IPS-20b (cell line): Measurements from ENCODE around the gene SIGLEC8.
"Not testable (repeated sequence)": the region's sequence is repeated elsewhere in the genome, so short reads cannot be mapped to it uniquely, and the experiment has no call there.

Source experiments
- H3K27ac ChIP-seq: one replicate; pipeline ENCODE4 v1.5.1; 2013; ENCODE audit warnings: low read length
- H3K27me3 ChIP-seq: 2 replicates; pipeline ENCODE4 v1.6.1; 2013; ENCODE audit warnings: mild to moderate bottlenecking, low read length, inconsistent platforms; ENCODE audit not compliant: insufficient read depth
- H3K36me3 ChIP-seq: 2 replicates; pipeline ENCODE4 v1.6.1; 2013; ENCODE audit warnings: low read depth, mild to moderate bottlenecking, inconsistent platforms, low read length, moderate library complexity; ENCODE audit not compliant: insufficient read depth
- H3K4me1 ChIP-seq: 2 replicates; pipeline ENCODE4 v1.6.1; 2013; ENCODE audit warnings: mild to moderate bottlenecking, control low read depth, inconsistent platforms, low read length, moderate library complexity; ENCODE audit not compliant: insufficient read depth
- H3K4me3 ChIP-seq: 2 replicates; pipeline ENCODE4 v1.5.1; 2013; ENCODE audit warnings: mild to moderate bottlenecking, low read length, inconsistent platforms
- H3K9ac ChIP-seq: 2 replicates; pipeline ENCODE4 v1.6.1; 2013; ENCODE audit warnings: low read depth, mild to moderate bottlenecking, inconsistent platforms, low read length, moderate library complexity
- H3K9me3 ChIP-seq: 2 replicates; pipeline ENCODE4 v1.6.1; 2013; ENCODE audit warnings: mild to moderate bottlenecking, low read depth, low read length, inconsistent platforms; ENCODE audit not compliant: insufficient read depth

The SIGLEC8 gene

GRCh38 chr19:51439021-51439465 is 19.2 kb downstream of the SIGLEC8 start:
- Histone ChIP-seq H3K27me3 (peaks cover 4% of the 10 kb centered on the region), H3K27ac (no peak overlapping the region), H3K36me3 (no peaks in the 10 kb centered on the region), H3K4me1 (no peaks in the 10 kb centered on the region), H3K9me3 (no peaks in the 10 kb centered on the region), H3K9ac (no peak overlapping the region), H3K4me3 (no peak overlapping the region)

GRCh38 chr19:51434456-51434855 is 23.8 kb downstream of the SIGLEC8 start:
- Histone ChIP-seq H3K27me3 (peaks cover 4% of the 10 kb centered on the region), H3K9ac (no peak overlapping the region), H3K27ac (no peak overlapping the region), H3K9me3 (no peaks in the 10 kb centered on the region), H3K36me3 (no peaks in the 10 kb centered on the region), H3K4me3 (no peak overlapping the region), H3K4me1 (no peaks in the 10 kb centered on the region)

GRCh38 chr19:51433043-51433442 is 25.2 kb downstream of the SIGLEC8 start:
- Histone ChIP-seq H3K27me3 (peaks cover 4% of the 10 kb centered on the region), H3K9ac (no peak overlapping the region), H3K4me1 (no peaks in the 10 kb centered on the region), H3K27ac (no peak overlapping the region), H3K4me3 (no peak overlapping the region), H3K36me3 (no peaks in the 10 kb centered on the region), H3K9me3 (no peaks in the 10 kb centered on the region)

GRCh38 chr19:51431124-51431523 is 27.1 kb downstream of the SIGLEC8 start:
- H3K36me3 ChIP-seq, result no peaks in the 10 kb centered on the region
- H3K4me3 ChIP-seq, result no peak overlapping the region
- H3K4me1 ChIP-seq, result no peaks in the 10 kb centered on the region
- no peak overlapping the region for H3K9ac ChIP-seq
- no peak overlapping the region for H3K27ac ChIP-seq
- H3K27me3 ChIP-seq, result no peaks in the 10 kb centered on the region; the same call in 1 of the 2 replicates
- H3K9me3 ChIP-seq, result no peaks in the 10 kb centered on the region

DNA sequence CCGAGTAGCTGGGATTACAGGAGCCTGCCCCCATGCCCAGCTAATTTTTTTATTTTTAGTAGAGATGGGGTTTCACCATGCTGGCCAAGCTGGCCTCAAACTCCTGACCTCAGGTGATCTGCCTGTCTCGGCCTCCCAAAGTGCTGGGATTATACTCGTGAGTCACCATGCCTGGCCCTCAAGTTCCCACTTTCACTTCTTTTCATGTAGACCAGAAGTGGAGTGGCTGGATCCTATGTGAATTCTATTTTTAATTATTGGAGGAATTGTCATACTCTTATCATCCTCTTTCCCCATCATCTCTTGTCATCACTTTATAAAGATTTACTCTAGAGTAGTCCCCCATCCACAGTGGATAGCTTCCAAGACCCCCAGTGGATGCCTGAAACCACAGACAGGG is 28.0 kb downstream of the SIGLEC8 start:
- H3K9me3 ChIP-seq, result no peaks in the 10 kb centered on the region
- H3K27ac ChIP-seq, result no peak overlapping the region
- H3K27me3 ChIP-seq, result no peaks in the 10 kb centered on the region; the same call in 1 of the 2 replicates
- no peak overlapping the region for H3K4me3 ChIP-seq
- no peaks in the 10 kb centered on the region for H3K4me1 ChIP-seq
- H3K36me3 ChIP-seq, result no peaks in the 10 kb centered on the region
- H3K9ac ChIP-seq, result no peak overlapping the region

- H3K36me3 ChIP-seq, result no peaks in the 10 kb centered on the region
- H3K27ac ChIP-seq, result no peak overlapping the region
- no peaks in the 10 kb centered on the region for H3K4me1 ChIP-seq
- H3K4me3 ChIP-seq, result no peak overlapping the region
- H3K9ac ChIP-seq, result no peak overlapping the region
- H3K9me3 ChIP-seq, result no peaks in the 10 kb centered on the region
- H3K27me3 ChIP-seq, result no peaks in the 10 kb centered on the region; the same call in 1 of the 2 replicates
These were observed 31.1 kb downstream of the SIGLEC8 start for GRCh38 chr19:51427201-51427600.

DNA sequence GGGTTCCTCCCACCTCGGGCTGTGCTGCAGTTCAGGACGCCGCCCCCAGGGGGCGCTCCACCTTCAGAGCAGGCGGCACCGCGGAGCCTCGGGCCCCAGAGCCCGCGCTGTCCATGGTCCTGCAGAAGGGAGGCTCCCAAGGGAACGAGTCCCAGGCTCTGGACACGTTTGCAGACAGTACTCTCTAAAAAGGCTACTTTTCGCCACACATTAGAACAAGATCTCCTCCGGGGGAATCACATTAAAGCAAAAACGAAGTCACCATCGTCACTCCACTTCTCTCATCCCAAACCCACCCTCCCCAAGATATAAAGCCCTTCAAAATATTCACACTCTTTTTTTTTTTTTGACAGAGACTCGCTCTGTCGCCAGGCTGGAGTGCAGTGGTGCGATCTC is 36.2 kb downstream of the SIGLEC8 start:
- Histone ChIP-seq H3K4me3 (peak overlapping the region; percentile 58; the same call in 1 of the 2 replicates), H3K9ac (no peak overlapping the region)

GRCh38 chr19:51421229-51422052 is 36.8 kb downstream of the SIGLEC8 start:
- peaks cover 19% of the 10 kb centered on the region for H3K27me3 ChIP-seq
- H3K27ac ChIP-seq, result no peak overlapping the region
- no peak overlapping the region for H3K9ac ChIP-seq
- H3K4me1 ChIP-seq, result no peaks in the 10 kb centered on the region
- H3K4me3 ChIP-seq, result peak overlapping the region; percentile 58
- no peaks in the 10 kb centered on the region for H3K36me3 ChIP-seq
- no peaks in the 10 kb centered on the region for H3K9me3 ChIP-seq

More for the DNA sequence above, 36.2 kb downstream of the SIGLEC8 start:
- H3K9me3 ChIP-seq, result no peaks in the 10 kb centered on the region
- no peaks in the 10 kb centered on the region for H3K36me3 ChIP-seq
- H3K27me3 ChIP-seq, result peaks cover 19% of the 10 kb centered on the region
- no peaks in the 10 kb centered on the region for H3K4me1 ChIP-seq
- H3K27ac ChIP-seq, result no peak overlapping the region

- not testable (repeated sequence) for H3K4me3 ChIP-seq, H3K9me3 ChIP-seq, H3K9ac ChIP-seq, H3K27ac ChIP-seq, H3K4me1 ChIP-seq, H3K36me3 ChIP-seq
- H3K27me3 ChIP-seq, result peaks cover 19% of the 10 kb centered on the region
These were observed 37.7 kb downstream of the SIGLEC8 start for GRCh38 chr19:51420511-51420910.

DNA sequence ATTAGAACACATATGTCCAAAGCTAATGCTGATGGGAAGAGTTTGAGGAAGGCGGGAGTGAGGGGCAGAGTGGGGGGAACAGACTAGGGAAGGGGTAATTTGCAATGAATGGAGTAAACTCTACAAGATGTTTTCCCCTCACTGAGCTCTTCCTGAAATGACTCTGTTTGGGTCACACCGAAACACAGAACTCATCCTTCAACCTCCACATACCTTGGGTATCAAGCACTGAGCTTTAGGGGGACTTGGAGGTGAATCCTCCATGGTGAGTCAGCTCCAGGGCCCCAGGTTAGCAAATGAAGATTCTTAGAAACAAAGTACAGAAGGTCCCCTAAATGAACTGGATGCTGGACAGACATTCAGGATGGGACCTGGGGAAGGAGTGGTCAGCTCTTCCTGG is 39.5 kb downstream of the SIGLEC8 start:
- no peaks in the 10 kb centered on the region for H3K9me3 ChIP-seq
- H3K27me3 ChIP-seq, result peaks cover 19% of the 10 kb centered on the region
- H3K9ac ChIP-seq, result no peak overlapping the region
- no peaks in the 10 kb centered on the region for H3K4me1 ChIP-seq
- no peak overlapping the region for H3K4me3 ChIP-seq
- H3K36me3 ChIP-seq, result no peaks in the 10 kb centered on the region
- no peak overlapping the region for H3K27ac ChIP-seq

- no peaks in the 10 kb centered on the region for H3K36me3 ChIP-seq
- H3K9ac ChIP-seq, result no peak overlapping the region
- H3K27me3 ChIP-seq, result peaks cover 19% of the 10 kb centered on the region
- no peak overlapping the region for H3K4me3 ChIP-seq
- no peak overlapping the region for H3K27ac ChIP-seq
- H3K4me1 ChIP-seq, result no peaks in the 10 kb centered on the region
- H3K9me3 ChIP-seq, result no peaks in the 10 kb centered on the region
These were observed 40.5 kb downstream of the SIGLEC8 start for GRCh38 chr19:51417810-51418157.

- Histone ChIP-seq H3K27ac (no peak within 1 kb of the TSS), H3K4me1 (no peaks in the 10 kb centered on the region), H3K27me3 (peaks cover 19% of the 10 kb centered on the region), H3K4me3 (no peak within 1 kb of the TSS), H3K9me3 (no peaks in the 10 kb centered on the region), H3K9ac (no peak within 1 kb of the TSS), H3K36me3 (no peaks in the 10 kb centered on the region)
These were observed 41.0 kb downstream of the SIGLEC8 start, which contains the start of gene SIGLEC10 for GRCh38 chr19:51417107-51417809. Gene SIGLEC10 (minus strand): TSS chr19:51417642. CDS start chr19:51417581, 61 bp downstream.
